Panc1 (cell line): ENCODE data around the gene OAS3. TPM values are rescaled to one million over a fixed set of nuclear protein-coding genes. Genes with fewer than 3 reads are reported as not detected.

Source experiments
- ATAC-seq: fragments of 200-7000 bp; cut with Tn5 transposase; 2 replicates; pipeline ENCODE4 v1.9.1; 2020; ENCODE audit warnings: mild to moderate bottlenecking, moderate library complexity
- BruUV-seq: library from RNA; stranded (reverse); fragments of 400-500 nt; replicated peaks from 2 replicates; lab custom pipeline; 2021; lab: Mats Ljungman, UMichigan
- CTCF ChIA-PET: fragments of 300-600 bp; sonication (Branson Sonifier 250); formaldehyde crosslinking; loops from one replicate; lab custom pipeline; 2022; ENCODE audit warnings: antibody characterized with exemption; lab: Charles Lee
- POLR2A ChIA-PET: fragments of 300-600 bp; sonication (Branson Sonifier 250); formaldehyde crosslinking; loops from one replicate; lab custom pipeline; 2022; ENCODE audit warnings: antibody characterized with exemption; lab: Charles Lee
- DNase-seq: peaks from one replicate; pipeline ENCODE4 v3.0.0-alpha.2; 2010; ENCODE audit warnings: low read depth, low spot score
- H3K27ac ChIP-seq: 2 replicates; pipeline ENCODE4 v1.5.1; 2011; ENCODE audit warnings: mild to moderate bottlenecking, low read length, inconsistent platforms
- H3K27me3 ChIP-seq: fragments of 200-500 bp; sonication (Bioruptor generic); 2 replicates; pipeline ENCODE4 v1.6.0; 2014; ENCODE audit warnings: low read length, inconsistent platforms; ENCODE audit not compliant: control insufficient read depth, insufficient read depth
- H3K36me3 ChIP-seq: fragments of 200-500 bp; sonication (Bioruptor generic); 2 replicates; pipeline ENCODE4 v1.5.1; 2014; ENCODE audit warnings: inconsistent platforms, mild to moderate bottlenecking, low read length, moderate library complexity; ENCODE audit not compliant: control insufficient read depth, insufficient read depth
- H3K4me1 ChIP-seq: 2 replicates; pipeline ENCODE4 v1.5.1; 2011; ENCODE audit warnings: inconsistent platforms, mild to moderate bottlenecking, low read length, moderate library complexity; ENCODE audit not compliant: control insufficient read depth, insufficient read depth
- H3K4me3 ChIP-seq, 2 experiments: 2 replicates each; pipeline ENCODE4 v1.5.1; 2011 to 2012; ENCODE audit warnings: low read depth in 2 of 2, low read length in 2 of 2, mild to moderate bottlenecking in 2 of 2, inconsistent platforms in 1 of 2, moderate library complexity in 1 of 2
- H3K9me3 ChIP-seq: fragments of 200-500 bp; sonication (Bioruptor generic); 2 replicates; pipeline ENCODE4 v1.5.1; 2014; ENCODE audit warnings: low read depth, mild to moderate bottlenecking, inconsistent platforms, low read length, moderate library complexity; ENCODE audit not compliant: control insufficient read depth, insufficient read depth
- POLR2AphosphoS5 ChIP-seq: IDR thresholded peaks from 2 replicates; pipeline ENCODE4 v1.6.1; 2012; ENCODE audit warnings: mild to moderate bottlenecking, low read depth, low read length, moderate library complexity
- SIN3A ChIP-seq: IDR thresholded peaks from 2 replicates; pipeline ENCODE4 v1.6.1; 2012; ENCODE audit warnings: low read depth, mild to moderate bottlenecking, low read length, moderate library complexity, borderline replicate concordance; ENCODE audit not compliant: insufficient read depth
- TCF7L2 ChIP-seq: IDR thresholded peaks from 2 replicates; pipeline ENCODE4 v1.6.1; 2011; ENCODE audit warnings: mild to moderate bottlenecking, low read depth, low read length, inconsistent platforms
- in situ Hi-C: cut with HindIII; loops from 2 replicates; pipeline ENCODE4 v1.10.0; 2016; ENCODE audit warnings: low sequenced_read_pairs, low pct_unique_long_range_greater_than_20kb
- intact Hi-C: fragments of 100-400 bp; cut with micrococcal nuclease; formaldehyde crosslinking; loops from one replicate; pipeline ENCODE4 v1.10.0; 2022; ENCODE audit not compliant: unreplicated experiment
- total RNA-seq: library from RNA; stranded (reverse); gene quantifications from one replicate; pipeline ENCODE4 v1.2.1, GENCODE V29; 2021; ENCODE audit not compliant: unreplicated experiment
- TF ChIP-seq, protein P1 (sequence below): fragments of 450-650 bp; IDR thresholded peaks from 2 replicates; pipeline ENCODE4 v1.5.1; 2017; ENCODE audit warnings: mild to moderate bottlenecking
- TF ChIP-seq, protein P2 (sequence below), 2 experiments: IDR thresholded peaks; 2 replicates each; pipeline ENCODE4 v1.6.1; 2011 to 2012; ENCODE audit warnings: low read depth in 2 of 2, control low read depth in 1 of 2, low read length in 1 of 2, mild to moderate bottlenecking in 1 of 2, moderate library complexity in 1 of 2; ENCODE audit not compliant: insufficient read depth in 1 of 2

OAS3 gene
- total RNA-seq, 1 experiment from 2014 or later = 33.3 TPM

GRCh38 chr12:113006206-113006605, 67.9 kb downstream of the OAS3 start:
- DNase-seq = no peak
- in situ Hi-C loops (no loop called here), intact Hi-C loops (no loop called here)
- BruUV-seq = no TSS peak
- TF ChIP-seq POLR2AphosphoS5 (no peak), SIN3A (no peak), TCF7L2 (no peak)
- TF ChIP-seq, protein P1, sequence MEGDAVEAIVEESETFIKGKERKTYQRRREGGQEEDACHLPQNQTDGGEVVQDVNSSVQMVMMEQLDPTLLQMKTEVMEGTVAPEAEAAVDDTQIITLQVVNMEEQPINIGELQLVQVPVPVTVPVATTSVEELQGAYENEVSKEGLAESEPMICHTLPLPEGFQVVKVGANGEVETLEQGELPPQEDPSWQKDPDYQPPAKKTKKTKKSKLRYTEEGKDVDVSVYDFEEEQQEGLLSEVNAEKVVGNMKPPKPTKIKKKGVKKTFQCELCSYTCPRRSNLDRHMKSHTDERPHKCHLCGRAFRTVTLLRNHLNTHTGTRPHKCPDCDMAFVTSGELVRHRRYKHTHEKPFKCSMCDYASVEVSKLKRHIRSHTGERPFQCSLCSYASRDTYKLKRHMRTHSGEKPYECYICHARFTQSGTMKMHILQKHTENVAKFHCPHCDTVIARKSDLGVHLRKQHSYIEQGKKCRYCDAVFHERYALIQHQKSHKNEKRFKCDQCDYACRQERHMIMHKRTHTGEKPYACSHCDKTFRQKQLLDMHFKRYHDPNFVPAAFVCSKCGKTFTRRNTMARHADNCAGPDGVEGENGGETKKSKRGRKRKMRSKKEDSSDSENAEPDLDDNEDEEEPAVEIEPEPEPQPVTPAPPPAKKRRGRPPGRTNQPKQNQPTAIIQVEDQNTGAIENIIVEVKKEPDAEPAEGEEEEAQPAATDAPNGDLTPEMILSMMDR = no peak
- TF ChIP-seq, protein P2, sequence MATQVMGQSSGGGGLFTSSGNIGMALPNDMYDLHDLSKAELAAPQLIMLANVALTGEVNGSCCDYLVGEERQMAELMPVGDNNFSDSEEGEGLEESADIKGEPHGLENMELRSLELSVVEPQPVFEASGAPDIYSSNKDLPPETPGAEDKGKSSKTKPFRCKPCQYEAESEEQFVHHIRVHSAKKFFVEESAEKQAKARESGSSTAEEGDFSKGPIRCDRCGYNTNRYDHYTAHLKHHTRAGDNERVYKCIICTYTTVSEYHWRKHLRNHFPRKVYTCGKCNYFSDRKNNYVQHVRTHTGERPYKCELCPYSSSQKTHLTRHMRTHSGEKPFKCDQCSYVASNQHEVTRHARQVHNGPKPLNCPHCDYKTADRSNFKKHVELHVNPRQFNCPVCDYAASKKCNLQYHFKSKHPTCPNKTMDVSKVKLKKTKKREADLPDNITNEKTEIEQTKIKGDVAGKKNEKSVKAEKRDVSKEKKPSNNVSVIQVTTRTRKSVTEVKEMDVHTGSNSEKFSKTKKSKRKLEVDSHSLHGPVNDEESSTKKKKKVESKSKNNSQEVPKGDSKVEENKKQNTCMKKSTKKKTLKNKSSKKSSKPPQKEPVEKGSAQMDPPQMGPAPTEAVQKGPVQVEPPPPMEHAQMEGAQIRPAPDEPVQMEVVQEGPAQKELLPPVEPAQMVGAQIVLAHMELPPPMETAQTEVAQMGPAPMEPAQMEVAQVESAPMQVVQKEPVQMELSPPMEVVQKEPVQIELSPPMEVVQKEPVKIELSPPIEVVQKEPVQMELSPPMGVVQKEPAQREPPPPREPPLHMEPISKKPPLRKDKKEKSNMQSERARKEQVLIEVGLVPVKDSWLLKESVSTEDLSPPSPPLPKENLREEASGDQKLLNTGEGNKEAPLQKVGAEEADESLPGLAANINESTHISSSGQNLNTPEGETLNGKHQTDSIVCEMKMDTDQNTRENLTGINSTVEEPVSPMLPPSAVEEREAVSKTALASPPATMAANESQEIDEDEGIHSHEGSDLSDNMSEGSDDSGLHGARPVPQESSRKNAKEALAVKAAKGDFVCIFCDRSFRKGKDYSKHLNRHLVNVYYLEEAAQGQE (IDR thresholded peaks at IDR 0.05; ENCODE audit: insufficient read depth in 1 of 2, low read depth in 2 of 2, low read length in 1 of 2) = no peak
- POLR2A ChIA-PET = interaction anchor here (0.7 kb wide), 1 partner anchor 137 kb away, joined by 3 read pairs; no protein-coding TSS in a partner anchor
- Histone ChIP-seq H3K9me3 (no peaks in the 10 kb centered on the region; the same call in 1 of the 2 replicates), H3K27ac (no peak overlapping the region), H3K4me1 (no peaks in the 10 kb centered on the region), H3K4me3 (no peak overlapping the region), H3K27me3 (peaks cover 33% of the 10 kb centered on the region), H3K36me3 (no peaks in the 10 kb centered on the region)
- CTCF ChIA-PET = interaction anchor here (0.6 to 2.0 kb wide), 2 partner anchors 14 to 92 kb away, joined by 3 to 9 read pairs; no protein-coding TSS in a partner anchor
- ATAC-seq = no peak

DNA sequence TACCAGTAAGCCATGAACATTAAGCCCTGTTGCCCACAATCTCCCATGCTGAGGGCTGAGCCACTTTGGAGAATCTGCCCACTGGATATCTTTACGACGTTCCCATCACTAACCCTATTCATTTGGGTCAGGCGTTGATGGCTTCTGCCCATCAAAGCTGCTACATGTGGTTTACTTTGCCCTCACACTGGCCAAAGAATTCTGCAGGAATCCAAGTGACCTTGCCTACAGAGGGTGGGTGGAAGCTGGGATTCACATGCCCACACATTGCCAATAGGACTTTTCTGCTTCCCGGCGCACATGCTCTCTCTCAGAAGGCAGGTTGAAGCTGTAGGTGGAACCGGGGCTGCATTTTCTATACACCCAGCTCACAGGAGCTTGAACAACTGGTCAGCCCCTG, 68.4 kb downstream of the OAS3 start:
- H3K27ac ChIP-seq = no peak overlapping the region
- peaks cover 33% of the 10 kb centered on the region for H3K27me3 ChIP-seq
- H3K4me3 ChIP-seq = no peak overlapping the region
- no peak for ATAC-seq
- intact Hi-C loops (no loop called here), in situ Hi-C loops (no loop called here)
- no peaks in the 10 kb centered on the region for H3K36me3 ChIP-seq
- no peaks in the 10 kb centered on the region for H3K4me1 ChIP-seq
- BruUV-seq = no TSS peak
- H3K9me3 ChIP-seq = no peaks in the 10 kb centered on the region; the same call in 1 of the 2 replicates
- TF ChIP-seq, protein P2 (IDR thresholded peaks at IDR 0.05; ENCODE audit: insufficient read depth in 1 of 2, low read depth in 2 of 2, low read length in 1 of 2) = no peak
- TF ChIP-seq SIN3A (no peak), TCF7L2 (no peak), POLR2AphosphoS5 (no peak)
- TF ChIP-seq, protein P1 = no peak
- ChIA-PET POLR2A (no interaction called here), CTCF (interaction anchor here (0.6 to 2.0 kb wide), 5 partner anchors 14 to 106 kb away, joined by 3 to 9 read pairs (median 6); no protein-coding TSS in a partner anchor)
- DNase-seq = no peak
